CD4-positive, alpha-beta T cell (primary cell): ENCODE measurements around the gene PHOX2A. TPM values are rescaled to one million over a fixed set of nuclear protein-coding genes. Genes with fewer than 3 reads are reported as not detected.

ENCODE experiments used
- ATAC-seq: fragments of 200-7000 bp; cut with Tn5 transposase; one replicate; pipeline ENCODE4 v1.10.0; 2022; ENCODE audit warnings: mild to moderate bottlenecking; ENCODE audit not compliant: poor library complexity
- CTCF ChIA-PET: fragments of 350-600 bp; sonication (Branson Sonifier 250); formaldehyde crosslinking; loops from one replicate; lab custom pipeline; 2021; ENCODE audit warnings: antibody characterized with exemption, inconsistent platforms; lab: Charles Lee
- POLR2A ChIA-PET: fragments of 350-600 bp; sonication (Branson Sonifier 250); formaldehyde crosslinking; loops from one replicate; lab custom pipeline; 2021; ENCODE audit warnings: antibody characterized with exemption, inconsistent platforms; lab: Charles Lee
- DNase-seq, 14 experiments: peaks; one replicate each; pipeline ENCODE4 v3.0.0-alpha.2; 2013 to 2020; ENCODE audit warnings: mixed read lengths in 2 of 14
- H3K27ac ChIP-seq, 2 donors: one replicate each; pipeline versions ENCODE4 v1.5.1 to v1.7.0; 2013; ENCODE audit warnings: low read length in 2 of 2, low read depth in 1 of 2, mild to moderate bottlenecking in 1 of 2
- H3K27me3 ChIP-seq, 2 experiments: 1 replicate in 1 of 2; 2 replicates in 1 of 2; pipeline versions ENCODE4 v1.6.1 to v1.7.0; 2013; ENCODE audit warnings: low read length in 2 of 2, control low read depth in 1 of 2, mild to moderate bottlenecking in 1 of 2, moderate library complexity in 1 of 2; ENCODE audit not compliant: insufficient read depth in 2 of 2, control insufficient read depth in 1 of 2
- H3K36me3 ChIP-seq: one replicate; pipeline ENCODE4 v1.6.1; 2013; ENCODE audit warnings: low read length, control low read depth; ENCODE audit not compliant: insufficient read depth
- H3K4me1 ChIP-seq: one replicate; pipeline ENCODE4 v1.6.1; 2013; ENCODE audit warnings: low read length, control low read depth; ENCODE audit not compliant: insufficient read depth
- H3K4me3 ChIP-seq: one replicate; pipeline ENCODE4 v1.5.1; 2013; ENCODE audit warnings: mild to moderate bottlenecking, low read length, moderate library complexity
- H3K9me3 ChIP-seq, 2 experiments: 1 replicate in 1 of 2; 2 replicates in 1 of 2; pipeline versions ENCODE4 v1.6.1 to v1.7.0; 2013; ENCODE audit warnings: low read length in 2 of 2, mild to moderate bottlenecking in 2 of 2, control low read depth in 1 of 2, moderate library complexity in 1 of 2; ENCODE audit not compliant: control insufficient read depth in 1 of 2, insufficient read depth in 1 of 2
- H3K27ac Mint-ChIP-seq: one replicate; pipeline ENCODE4 v1.8.0; 2020; ENCODE audit warnings: mixed read lengths
- H3K27me3 Mint-ChIP-seq: one replicate; pipeline ENCODE4 v1.8.0; 2021; ENCODE audit warnings: mixed read lengths
- H3K36me3 Mint-ChIP-seq: one replicate; pipeline ENCODE4 v1.8.0; 2021; ENCODE audit warnings: low read depth, mixed read lengths
- H3K4me1 Mint-ChIP-seq: one replicate; pipeline ENCODE4 v1.8.0; 2021; ENCODE audit warnings: low read depth, mixed read lengths
- H3K4me3 Mint-ChIP-seq: one replicate; pipeline ENCODE4 v1.8.0; 2020; ENCODE audit warnings: mild to moderate bottlenecking, mixed read lengths
- H3K9me3 Mint-ChIP-seq: one replicate; pipeline ENCODE4 v1.8.0; 2020; ENCODE audit warnings: mixed read lengths
- CTCF ChIP-seq: fragments of 200-600 bp; IDR thresholded peaks from one replicate; pipeline ENCODE4 v1.8.0; 2022; ENCODE audit warnings: antibody characterized with exemption, mild to moderate bottlenecking
- intact Hi-C, 2 experiments: fragments of 100-400 bp; cut with DNase I in 1 of 2; cut with micrococcal nuclease in 1 of 2; formaldehyde crosslinking; loops; one replicate each; pipeline versions ENCODE4 v1.15.1 to v1.9.0; 2023 to 2025; cut with DNase I, micrococcal nuclease
- total RNA-seq, 174 experiments: library from RNA in 2 of 174; stranded (reverse) in 2 of 174; gene quantifications; one replicate each; pipeline ENCODE4 v1.2.3 and lab custom pipeline; 2021 to 2026

The PHOX2A gene
- total RNA-seq, 2 experiments from 2014 or later, result not detected

- Mint-ChIP-seq H3K9me3 (no peaks in the 10 kb centered on the region), H3K4me1 (no peaks in the 10 kb centered on the region), H3K36me3 (no peaks in the 10 kb centered on the region), H3K27me3 (peaks cover 29% of the 10 kb centered on the region), H3K27ac (no peak overlapping the region), H3K4me3 (no peak overlapping the region)
- ChIA-PET POLR2A (no interaction called here), CTCF (no interaction called here)
- TF ChIP-seq CTCF, result no peak
- no peaks in the 10 kb centered on the region for H3K4me1 ChIP-seq
- DNase-seq (no peak), ATAC-seq (no peak)
- no peak overlapping the region for H3K4me3 ChIP-seq
- peaks cover 2 to 8% of the 10 kb centered on the region in 2 experiments for H3K27me3 ChIP-seq
- H3K36me3 ChIP-seq, result no peaks in the 10 kb centered on the region
- intact Hi-C loops, result no loop called here
- no peaks in the 10 kb centered on the region for H3K9me3 ChIP-seq
- H3K27ac ChIP-seq, result no peak overlapping the region
Observed at GRCh38 chr11:72259490-72259889, 15.5 kb upstream of the PHOX2A start.

GRCh38 chr11:72257570-72257969, 13.6 kb upstream of the PHOX2A start:
- H3K36me3 Mint-ChIP-seq, result no peaks in the 10 kb centered on the region

GRCh38 chr11:72254299-72254993, 10.5 kb upstream of the PHOX2A start:
- DNase-seq (no peak), ATAC-seq (no peak)
- H3K4me1 ChIP-seq, result no peaks in the 10 kb centered on the region
- Mint-ChIP-seq H3K27me3 (peaks cover 33% of the 10 kb centered on the region), H3K9me3 (no peaks in the 10 kb centered on the region), H3K4me1 (no peaks in the 10 kb centered on the region), H3K4me3 (no peak overlapping the region), H3K36me3 (no peaks in the 10 kb centered on the region), H3K27ac (no peak overlapping the region)
- POLR2A ChIA-PET, result no interaction called here
- H3K27me3 ChIP-seq, result peaks cover 4 to 5% of the 10 kb centered on the region in 2 experiments
- H3K27ac ChIP-seq, result no peak overlapping the region
- H3K4me3 ChIP-seq, result no peak overlapping the region
- no peaks in the 10 kb centered on the region for H3K36me3 ChIP-seq
- peaks cover 0 to 3% of the 10 kb centered on the region in 2 experiments for H3K9me3 ChIP-seq
- CTCF ChIA-PET, result no interaction called here
- no peak for TF ChIP-seq CTCF
- intact Hi-C loops, result no loop called here

More at GRCh38 chr11:72257570-72257969, 13.6 kb upstream of the PHOX2A start:
- Mint-ChIP-seq H3K27me3 (peaks cover 18% of the 10 kb centered on the region), H3K4me1 (no peaks in the 10 kb centered on the region), H3K9me3 (no peaks in the 10 kb centered on the region), H3K27ac (no peak overlapping the region), H3K4me3 (no peak overlapping the region)
- ATAC-seq (no peak), DNase-seq (no peak)
- Histone ChIP-seq H3K4me3 (no peak overlapping the region), H3K27ac (no peak overlapping the region), H3K4me1 (no peaks in the 10 kb centered on the region), H3K27me3 (peaks cover 0 to 2% of the 10 kb centered on the region in 2 experiments), H3K36me3 (no peaks in the 10 kb centered on the region), H3K9me3 (no peaks in the 10 kb centered on the region)
- POLR2A ChIA-PET, result no interaction called here
- CTCF ChIA-PET, result no interaction called here
- intact Hi-C loops, result no loop called here
- no peak for TF ChIP-seq CTCF
